GM21619 (cell line): ENCODE results near the gene PCSK6.
"Not testable (repeated sequence)": the region's sequence is repeated elsewhere in the genome, so short reads cannot be mapped to it uniquely, and the experiment has no call there.

ENCODE experiments used
- ATAC-seq: cut with Tn5 transposase; IDR thresholded peaks from one replicate; pipeline ENCODE4 v1.9.1; 2021; ENCODE audit not compliant: unreplicated experiment

PCSK6 gene

DNA sequence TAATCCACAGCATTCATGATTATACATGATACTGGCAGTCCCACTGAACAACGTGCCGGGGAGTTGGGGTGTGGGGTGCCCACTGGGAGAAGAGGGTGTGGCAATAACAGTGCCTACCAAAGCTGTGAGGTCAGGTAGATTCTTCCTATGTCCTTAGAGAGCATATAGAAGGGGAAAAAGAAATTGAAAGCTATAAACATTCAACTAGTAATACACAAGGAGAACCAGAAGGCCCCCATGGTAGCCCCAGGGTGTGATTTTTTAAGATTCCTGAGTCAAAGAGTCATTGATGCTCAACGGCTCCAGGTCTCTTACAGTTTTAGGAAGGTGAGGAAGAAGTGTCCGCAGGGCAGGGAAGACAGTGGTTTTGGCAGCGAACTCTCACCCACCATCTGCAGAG, 25.8 kb downstream of the PCSK6 start:
- not testable (repeated sequence) for ATAC-seq

DNA sequence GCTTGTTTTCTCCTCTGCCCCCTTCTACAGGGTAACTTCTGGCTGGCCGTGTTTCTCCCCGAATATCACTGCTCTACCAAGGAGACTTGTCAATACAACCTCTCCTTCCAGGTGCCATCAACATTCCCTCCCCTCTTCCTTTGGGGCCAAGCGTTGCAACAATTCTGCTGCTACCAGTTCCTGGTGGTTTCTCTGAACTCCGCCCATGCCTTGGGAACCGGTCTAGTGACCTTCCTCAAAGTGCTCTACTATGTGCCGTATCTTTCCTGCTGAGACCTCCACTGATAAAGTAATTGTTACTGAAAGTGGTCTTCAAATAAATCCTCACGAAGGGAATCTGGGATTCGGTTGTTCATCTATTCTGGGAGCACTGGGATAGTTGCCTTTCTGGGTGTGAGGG, 26.2 kb downstream of the PCSK6 start:
- no peak for ATAC-seq

DNA sequence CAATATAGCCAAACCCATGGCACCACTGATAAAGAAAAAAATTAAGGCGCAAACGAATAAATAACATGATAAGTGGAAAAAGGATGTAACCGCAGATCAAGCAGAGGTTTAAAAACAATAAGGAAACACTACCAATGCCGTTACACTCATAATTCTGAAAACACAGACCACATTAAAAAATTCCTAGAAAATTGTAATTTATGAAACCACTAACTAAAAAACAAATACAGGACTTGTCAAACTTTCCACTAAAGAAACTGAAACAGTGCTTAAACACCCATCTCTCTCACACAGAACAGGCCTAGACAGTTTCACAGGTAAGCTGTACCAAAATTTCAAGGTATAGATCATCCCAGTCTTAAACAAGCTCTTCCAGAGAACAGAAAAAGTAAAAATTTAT, 28.4 kb downstream of the PCSK6 start:
- ATAC-seq, result no peak

DNA sequence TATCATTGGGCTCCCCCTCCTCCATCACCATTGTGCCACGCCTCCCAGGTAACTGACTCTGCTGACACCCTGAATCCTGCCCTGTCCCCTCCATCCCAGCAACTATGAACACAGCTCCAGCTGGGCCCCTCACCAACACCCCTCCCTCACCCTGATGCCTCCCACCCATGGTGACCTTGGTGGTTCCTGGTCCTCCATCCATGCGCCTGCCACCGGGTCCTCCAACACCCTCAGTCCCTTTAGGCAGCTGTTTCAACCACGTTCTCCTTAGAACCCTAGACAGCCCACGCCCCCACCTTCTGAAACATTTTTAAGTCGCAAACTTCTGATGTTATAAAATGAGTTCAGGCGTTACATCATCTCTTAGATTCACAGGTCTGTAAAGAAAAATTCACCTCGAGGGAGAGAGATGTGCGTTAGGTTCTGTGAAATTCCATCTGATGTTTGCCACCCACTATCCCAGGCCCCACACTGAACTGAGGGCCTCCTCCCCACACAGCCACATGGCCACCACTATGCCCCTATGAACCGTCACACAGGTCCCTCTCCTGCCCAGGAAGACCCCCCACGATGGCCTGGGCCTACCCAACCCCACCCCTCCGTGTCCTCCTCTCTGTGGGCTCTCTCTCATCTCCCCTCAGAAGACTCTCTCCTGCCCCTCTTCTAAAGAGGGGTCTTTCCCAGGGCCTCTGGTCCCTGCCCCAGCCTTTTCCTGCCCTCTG, 29.8 kb downstream of the PCSK6 start:
- ATAC-seq, result no peak

DNA sequence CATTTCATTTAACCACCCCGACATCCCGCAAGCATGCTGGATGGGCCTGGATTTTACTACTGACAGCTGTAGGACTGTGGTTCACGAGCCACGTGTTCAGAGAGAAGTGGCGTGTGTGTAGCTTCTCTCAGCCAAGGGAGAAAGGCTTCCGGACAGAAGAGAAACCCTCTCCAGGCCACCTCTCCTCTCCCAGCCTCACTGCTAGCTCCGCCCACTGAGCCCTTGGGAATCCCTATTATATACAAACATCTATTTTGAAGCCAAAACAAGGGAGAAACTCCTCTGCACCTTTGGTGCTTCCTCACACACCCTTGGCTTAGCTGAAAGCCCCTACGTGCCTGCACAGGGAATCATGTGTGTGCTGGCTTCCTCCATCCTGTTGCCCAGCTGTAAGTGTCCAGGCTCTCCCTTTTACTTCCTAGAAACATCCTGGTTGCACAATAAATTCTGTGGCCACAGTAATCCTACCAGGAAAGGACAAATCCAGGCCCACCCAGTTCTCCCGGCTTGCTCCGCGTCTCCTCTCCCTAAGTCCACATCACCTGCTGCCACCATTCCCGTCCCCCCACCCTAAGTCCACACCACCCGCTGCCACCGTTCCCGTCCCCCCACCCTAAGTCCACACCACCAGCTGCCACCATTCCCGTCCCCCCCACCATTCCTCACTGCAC, 30.5 kb downstream of the PCSK6 start:
- ATAC-seq, result no peak

DNA sequence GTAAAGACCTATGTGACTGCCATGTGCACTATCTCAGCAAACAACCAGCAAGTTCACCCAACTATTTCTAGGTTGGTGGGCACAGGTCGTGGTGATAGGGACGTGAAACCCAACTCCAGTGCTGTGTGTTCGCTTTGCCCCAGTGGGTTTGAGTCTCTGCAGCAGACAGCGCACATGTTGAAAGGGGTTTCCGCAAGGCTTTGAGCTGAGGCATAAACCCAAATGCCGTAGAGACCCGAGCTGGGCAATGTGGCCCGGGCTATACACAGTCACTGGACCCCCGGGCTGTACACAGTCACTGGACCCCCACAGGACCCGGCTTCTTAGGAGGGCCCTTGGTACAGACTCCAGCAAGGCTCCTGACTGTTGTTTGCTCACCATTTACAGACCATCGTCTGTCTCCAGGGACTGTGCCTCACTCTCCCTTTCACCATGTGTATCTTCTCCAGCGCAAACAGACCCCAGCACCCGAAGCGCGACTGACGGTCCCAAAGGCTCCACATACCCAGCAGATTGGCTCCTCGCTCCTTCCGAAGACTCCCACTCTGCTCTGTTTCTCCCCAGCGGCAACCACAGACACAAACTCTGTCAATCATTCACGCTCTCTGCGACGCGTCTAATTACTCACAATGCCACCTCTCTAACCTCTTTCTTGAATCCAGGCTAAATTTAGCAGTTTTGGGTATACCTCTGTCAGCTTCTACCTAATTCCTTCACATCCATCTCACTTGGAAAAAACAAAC, 31.2 kb downstream of the PCSK6 start:
- no peak for ATAC-seq

DNA sequence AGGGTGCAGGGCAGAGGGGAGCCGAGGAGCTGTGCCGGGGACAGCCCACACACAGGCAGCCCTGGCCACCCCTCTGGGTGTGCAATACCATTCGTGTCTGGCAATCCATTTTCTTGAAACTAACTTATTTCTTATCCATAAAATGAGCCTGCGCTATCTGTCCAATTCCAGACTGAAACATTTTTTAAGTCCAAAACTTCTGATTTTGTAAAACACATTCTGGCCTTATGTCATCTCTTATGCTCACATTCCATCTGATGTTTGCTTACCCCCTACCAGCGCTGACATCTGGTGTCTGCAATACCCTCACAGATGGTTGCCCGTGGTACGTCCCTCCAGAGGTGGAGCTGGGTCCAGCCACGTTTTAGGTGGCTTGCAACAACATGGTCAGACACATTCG, 31.8 kb downstream of the PCSK6 start:
- no peak for ATAC-seq

DNA sequence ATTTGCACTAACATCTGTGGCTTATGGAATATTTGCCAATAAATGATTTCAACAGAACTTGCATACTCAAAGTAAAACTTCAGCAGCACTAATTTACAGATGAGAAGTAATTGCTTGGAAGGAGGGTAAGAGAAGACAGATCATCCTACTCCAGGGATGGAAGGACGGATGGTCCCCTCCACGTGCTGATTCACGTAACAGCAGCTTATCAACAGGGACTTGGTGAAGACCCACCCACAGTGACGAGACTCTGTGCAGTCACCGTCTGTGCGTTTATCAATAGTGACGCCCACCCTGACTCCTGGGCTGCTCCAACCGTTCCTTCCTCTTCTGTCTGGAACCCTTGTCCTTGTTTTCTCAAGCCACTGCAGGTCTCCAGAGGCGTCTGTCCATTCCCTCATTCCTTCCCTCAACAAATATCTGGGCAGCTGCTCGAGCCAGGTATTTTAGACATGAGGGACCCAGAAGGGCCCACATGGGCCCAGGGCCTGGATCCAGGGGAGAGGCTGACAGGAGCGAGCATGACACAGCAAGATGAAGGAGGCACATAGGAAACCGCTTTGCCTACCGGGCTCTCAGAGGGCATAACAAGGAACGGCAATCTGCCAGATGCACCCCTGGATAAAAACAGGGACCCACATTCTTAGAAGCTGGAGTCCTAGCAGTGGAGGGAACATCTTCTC, 33.3 kb downstream of the PCSK6 start:
- ATAC-seq, result no peak

DNA sequence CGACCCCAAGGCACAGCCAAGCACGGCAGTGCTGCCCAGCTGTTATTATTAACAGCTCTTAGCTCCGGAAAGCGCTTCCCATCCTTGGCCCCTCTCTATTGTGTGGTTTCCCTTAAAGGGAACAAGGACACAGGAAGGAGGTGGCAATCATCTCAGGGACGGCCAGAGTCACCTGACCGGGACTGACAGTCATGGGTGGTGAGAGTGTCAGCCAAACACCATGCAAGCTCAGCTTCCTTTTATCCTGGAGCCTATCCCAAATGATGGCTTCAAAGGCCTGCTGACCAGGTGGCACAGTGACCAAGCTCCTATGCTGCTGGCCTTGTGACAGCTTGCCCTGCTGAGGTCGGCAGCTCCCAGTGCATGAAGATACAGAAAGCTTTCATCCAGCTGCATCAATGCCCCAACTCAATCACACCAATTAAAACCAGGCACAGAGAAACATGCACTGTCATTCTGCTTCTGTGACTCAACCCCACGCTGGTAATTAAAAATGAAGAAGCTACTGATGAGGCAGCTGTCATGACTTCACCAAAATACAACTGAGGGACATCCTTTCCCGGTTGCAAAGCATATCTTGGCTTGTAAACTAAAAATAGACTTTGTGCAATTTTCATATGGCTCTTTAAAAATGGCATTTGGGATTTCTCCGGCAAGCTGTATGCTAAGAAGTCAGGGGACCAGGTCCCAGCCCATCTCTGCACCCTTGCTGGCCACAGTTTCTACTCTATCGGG, 34.0 kb downstream of the PCSK6 start:
- ATAC-seq, result no peak

DNA sequence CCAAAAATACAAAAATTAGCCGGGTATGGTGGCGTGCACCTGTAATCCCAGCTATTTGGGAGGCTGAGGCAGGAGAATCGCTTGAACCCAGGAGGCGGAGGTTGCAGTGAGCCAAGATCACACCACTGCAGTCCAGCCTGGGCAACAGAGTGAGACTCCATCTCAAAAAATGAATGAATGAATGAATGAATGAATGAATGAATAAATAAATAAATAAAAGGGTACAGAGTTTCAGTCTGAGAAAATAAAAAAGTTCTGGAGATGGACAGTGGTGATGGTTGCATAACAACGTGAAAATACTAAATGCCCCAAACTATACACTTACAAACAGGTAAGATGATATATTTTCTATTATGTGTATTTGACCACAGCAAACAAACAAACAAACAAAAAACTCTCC, 34.7 kb downstream of the PCSK6 start:
- ATAC-seq, result not testable (repeated sequence)

DNA sequence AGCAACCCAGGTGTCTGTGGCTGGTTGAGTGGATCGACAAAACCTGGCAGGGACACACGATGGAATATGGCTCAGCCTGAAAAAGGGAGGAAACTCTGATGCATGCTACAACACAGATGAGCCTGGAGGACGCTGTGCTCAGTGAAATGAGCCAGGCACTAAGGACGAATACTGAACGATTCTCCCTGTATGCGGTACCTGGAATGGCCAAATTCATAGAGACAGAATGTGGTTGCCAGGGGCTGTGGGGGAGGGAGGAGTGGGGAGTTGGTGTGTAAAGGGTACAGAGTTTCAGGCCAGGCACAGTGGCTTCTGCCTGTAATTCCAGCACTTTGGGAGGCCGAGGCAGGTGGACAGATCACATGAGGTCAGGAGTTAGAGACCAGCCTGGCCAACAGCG, 35.1 kb downstream of the PCSK6 start:
- ATAC-seq, result no peak

DNA sequence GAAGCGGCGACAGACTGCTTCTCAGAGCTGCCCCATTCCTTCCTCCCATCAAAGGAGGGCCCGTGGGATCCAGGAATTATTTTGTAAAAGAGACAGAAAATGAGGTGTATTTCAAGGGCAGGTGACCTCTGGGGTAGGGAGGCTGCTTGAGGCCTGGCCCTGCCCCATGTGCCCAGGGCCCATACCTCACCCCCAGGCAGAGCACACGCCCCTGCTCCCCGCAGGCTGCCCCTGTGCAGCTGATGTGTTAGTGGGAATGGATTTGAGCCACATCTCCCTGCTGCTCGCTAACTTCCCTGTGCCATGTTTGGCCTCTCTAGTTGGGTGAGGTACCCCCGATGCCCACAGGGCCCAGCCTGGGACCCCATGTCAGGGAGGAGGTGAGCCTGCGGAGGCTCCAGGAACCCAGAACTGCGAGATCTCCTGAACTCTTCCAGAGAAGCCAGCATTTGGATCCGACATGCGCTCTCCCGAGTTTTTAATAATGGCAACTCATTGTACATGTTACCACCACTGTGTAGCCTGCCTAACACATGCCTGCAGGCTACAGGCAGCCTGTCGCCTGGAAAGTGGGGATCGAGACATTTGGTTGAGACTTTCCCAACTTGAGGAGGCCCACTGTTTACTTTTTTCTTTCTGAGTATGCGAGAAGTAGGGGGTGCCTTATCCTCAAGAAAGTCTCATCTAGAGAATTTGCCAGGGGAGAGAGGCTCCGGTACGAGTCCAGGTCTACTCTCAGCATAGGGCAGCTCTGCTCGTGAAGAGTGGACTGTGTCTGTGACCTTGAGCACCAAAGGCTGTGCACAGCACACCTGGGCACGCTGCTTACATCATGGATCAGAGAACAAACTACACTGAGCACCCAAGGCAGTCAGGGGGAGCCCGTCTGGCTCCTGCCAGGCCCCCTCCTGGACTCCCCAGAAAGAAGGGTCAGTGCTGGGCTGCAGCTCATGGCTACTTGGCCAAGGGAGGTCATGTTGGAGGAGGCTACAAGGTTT, 36.1 kb downstream of the PCSK6 start:
- no peak for ATAC-seq

DNA sequence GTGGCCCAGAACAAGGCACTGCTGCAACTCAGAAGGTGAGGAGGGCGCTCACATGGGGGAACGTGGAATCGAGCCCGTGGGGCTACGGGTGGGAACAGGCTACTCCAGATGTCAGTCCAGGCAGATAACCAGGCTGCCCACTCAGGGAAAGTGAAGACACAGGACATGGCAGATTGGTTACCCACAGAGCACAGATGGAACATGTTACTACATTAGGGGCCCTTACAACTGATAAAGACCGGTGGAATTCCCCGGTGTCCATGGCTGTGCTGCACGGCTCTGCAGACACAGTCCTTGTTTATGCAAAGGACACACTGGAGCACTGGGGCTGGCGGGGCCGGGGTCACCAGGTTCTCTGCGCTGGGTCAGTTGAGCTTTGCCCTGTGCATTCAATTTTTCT, 36.9 kb downstream of the PCSK6 start:
- no peak for ATAC-seq

DNA sequence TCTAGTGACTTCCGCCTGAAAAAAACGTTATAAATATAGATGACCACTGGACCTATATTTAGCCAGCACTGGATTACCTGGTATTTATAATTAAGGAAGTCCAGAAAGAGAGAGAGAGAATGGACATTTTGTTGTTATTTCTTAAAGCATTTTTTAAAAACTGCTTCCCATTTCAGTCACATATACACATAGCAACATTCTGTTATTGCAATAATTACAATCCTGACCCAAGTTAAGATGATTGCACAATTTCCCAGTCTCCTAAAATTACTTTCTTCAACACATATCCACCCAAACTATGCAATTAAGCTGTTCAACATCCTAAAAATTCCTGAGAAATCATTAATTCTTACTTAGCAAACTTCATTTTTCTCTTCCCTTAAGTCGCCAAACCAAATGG, 37.7 kb downstream of the PCSK6 start:
- no peak for ATAC-seq

DNA sequence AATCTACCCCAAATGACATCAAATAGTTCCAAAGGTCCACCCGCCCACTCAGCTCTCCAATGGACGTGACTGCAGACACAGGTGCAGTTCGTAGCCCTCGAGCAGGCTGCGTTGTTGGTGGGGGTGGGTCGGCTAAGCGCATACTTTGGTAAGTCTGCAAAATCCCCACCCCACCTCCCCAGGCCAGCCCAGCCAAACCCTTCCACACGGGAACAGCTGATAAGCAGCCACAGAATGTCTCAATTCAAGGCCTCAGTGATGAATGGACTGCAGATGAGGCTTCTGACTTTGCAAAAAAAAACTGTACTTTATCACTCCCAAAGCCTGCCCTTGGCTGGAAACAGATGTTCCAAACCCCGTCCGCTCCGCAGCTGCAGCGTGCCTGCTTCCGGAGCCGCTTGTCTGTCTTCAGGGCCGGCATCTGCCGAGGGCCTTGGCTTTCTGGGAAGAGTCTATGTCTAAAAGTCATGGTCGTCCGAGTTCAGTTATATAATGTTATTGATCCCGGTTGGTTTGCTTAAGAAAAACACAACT, 38.2 kb downstream of the PCSK6 start:
- ATAC-seq, result no peak

DNA sequence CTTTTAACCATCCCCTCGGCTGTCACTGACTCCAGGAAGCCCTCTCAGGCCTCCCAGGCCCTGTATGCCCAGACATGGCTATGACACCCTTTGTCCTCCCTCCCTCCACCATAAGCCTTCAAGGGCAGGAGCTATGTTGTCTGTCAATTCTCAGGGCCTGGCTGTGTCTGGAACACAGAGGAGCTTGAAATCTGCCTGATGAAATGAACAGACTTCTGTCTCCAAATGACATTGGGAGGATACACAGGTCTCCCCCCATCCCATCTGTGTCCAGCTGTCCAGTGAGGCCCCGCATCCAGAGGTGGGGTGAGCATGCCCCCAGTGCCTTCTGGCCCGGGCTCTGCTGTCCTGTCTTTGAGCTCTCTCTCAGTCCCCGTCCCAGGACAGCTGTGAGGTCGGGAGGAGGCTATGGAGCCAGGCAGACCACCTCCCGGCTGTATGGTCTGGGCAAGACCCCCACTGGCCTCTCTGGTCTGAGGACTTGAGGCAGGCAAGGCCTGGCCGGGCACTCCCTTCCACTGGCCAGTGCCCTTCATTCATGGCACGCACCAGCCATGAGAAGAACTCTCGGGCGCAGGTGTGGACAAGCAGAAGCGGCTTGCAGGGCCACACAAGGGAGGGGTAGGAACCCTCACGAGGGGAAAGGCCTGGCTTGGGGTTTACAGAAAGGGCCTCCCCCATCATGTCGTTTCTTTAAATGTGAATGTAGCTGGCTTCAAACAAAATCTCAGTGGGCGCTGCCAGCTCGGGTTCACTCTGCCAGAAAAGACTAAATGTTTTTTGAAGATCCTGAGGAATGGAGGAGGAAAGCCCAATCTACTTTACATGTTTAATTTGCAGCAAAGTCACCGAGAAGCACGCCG, 38.9 kb downstream of the PCSK6 start:
- ATAC-seq, result no peak

DNA sequence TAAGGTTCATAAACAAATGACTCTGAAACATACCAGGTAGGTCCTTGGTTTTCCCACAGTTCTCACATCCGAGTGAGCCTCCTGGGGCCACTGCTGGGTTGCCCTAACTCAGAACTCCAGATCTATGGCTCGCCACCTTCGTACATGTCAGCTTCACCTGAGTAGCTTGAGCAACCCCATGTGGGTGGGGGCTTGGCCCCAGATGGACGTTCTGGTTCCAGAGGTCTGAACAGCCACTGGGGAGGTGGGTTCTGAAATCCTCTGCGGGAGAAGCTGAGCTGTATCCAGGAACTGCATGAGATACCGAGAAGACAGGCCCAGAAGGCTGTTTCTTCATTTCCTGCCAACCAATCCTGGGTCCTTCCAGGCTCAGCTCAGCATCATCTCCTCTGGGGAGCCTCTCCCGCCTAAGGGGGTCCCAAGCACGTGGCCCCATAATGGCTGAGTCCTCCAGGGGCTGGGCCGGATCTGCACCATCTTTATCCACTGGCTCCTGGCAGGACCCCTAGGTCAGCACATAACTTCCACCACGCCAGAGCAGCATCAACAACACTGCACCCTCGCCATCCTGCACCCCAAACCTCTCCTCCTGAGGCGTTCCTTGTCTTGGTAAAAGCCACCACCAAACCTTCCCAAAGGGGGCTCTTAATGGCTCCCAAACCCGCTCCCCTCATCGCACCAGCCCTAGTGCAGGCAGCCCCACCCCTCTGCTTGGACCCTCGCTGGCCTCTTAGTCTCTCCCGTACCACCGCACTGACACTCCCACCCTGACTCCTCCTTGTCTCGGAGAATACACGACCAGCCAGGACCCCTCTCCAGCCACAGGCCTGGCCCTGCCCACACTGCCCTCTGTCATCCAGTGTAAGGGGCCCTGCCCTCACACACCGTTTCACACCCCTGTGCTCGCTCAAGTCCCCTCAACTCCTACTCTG, 39.8 kb downstream of the PCSK6 start:
- no peak for ATAC-seq
